SK-N-MC (cell line): ENCODE results near the gene GASK1A.

Source experiments
- EZH2 ChIP-seq: fragments of 200-600 bp; sonication (generic); IDR thresholded peaks from one replicate; pipeline ENCODE4 v1.6.1; 2017; ENCODE audit warnings: antibody characterized with exemption
- FOXP2 ChIP-seq: optimal IDR thresholded peaks from 2 replicates; pipeline ENCODE3; 2011; ENCODE audit warnings: mild to moderate bottlenecking, moderate library complexity; ENCODE audit not compliant: insufficient read depth; ENCODE audit errors: extremely low read length, control extremely low read depth
- POLR2AphosphoS5 ChIP-seq: IDR thresholded peaks from 2 replicates; pipeline ENCODE4 v1.6.1; 2012; ENCODE audit warnings: mild to moderate bottlenecking, low read depth, low read length, borderline replicate concordance

GRCh38 chr3:43073836-43074220, 94.7 kb downstream of the GASK1A start:
- TF ChIP-seq EZH2: no peak
- TF ChIP-seq POLR2AphosphoS5: no peak
- no peak for TF ChIP-seq FOXP2
